Panc1 (cell line): Measurements from ENCODE around the gene MAST4. TPM values are rescaled to one million over a fixed set of nuclear protein-coding genes. Genes with fewer than 3 reads are reported as not detected.
A peak's percentile ranks its signal among the peaks of the same experiment; 100 is the strongest.

Experiments used
- ATAC-seq: fragments of 200-7000 bp; cut with Tn5 transposase; 2 replicates; pipeline ENCODE4 v1.9.1; 2020; ENCODE audit warnings: mild to moderate bottlenecking, moderate library complexity
- BruUV-seq: library from RNA; stranded (reverse); fragments of 400-500 nt; replicated peaks from 2 replicates; lab custom pipeline; 2021; lab: Mats Ljungman, UMichigan
- CTCF ChIA-PET: fragments of 300-600 bp; sonication (Branson Sonifier 250); formaldehyde crosslinking; loops from one replicate; lab custom pipeline; 2022; ENCODE audit warnings: antibody characterized with exemption; lab: Charles Lee
- POLR2A ChIA-PET: fragments of 300-600 bp; sonication (Branson Sonifier 250); formaldehyde crosslinking; loops from one replicate; lab custom pipeline; 2022; ENCODE audit warnings: antibody characterized with exemption; lab: Charles Lee
- DNase-seq: peaks from one replicate; pipeline ENCODE4 v3.0.0-alpha.2; 2010; ENCODE audit warnings: low read depth, low spot score
- H3K27ac ChIP-seq: 2 replicates; pipeline ENCODE4 v1.5.1; 2011; ENCODE audit warnings: mild to moderate bottlenecking, low read length, inconsistent platforms
- H3K27me3 ChIP-seq: fragments of 200-500 bp; sonication (Bioruptor generic); 2 replicates; pipeline ENCODE4 v1.6.0; 2014; ENCODE audit warnings: low read length, inconsistent platforms; ENCODE audit not compliant: control insufficient read depth, insufficient read depth
- H3K36me3 ChIP-seq: fragments of 200-500 bp; sonication (Bioruptor generic); 2 replicates; pipeline ENCODE4 v1.5.1; 2014; ENCODE audit warnings: inconsistent platforms, mild to moderate bottlenecking, low read length, moderate library complexity; ENCODE audit not compliant: control insufficient read depth, insufficient read depth
- H3K4me1 ChIP-seq: 2 replicates; pipeline ENCODE4 v1.5.1; 2011; ENCODE audit warnings: inconsistent platforms, mild to moderate bottlenecking, low read length, moderate library complexity; ENCODE audit not compliant: control insufficient read depth, insufficient read depth
- H3K4me3 ChIP-seq, 2 experiments: 2 replicates each; pipeline ENCODE4 v1.5.1; 2011 to 2012; ENCODE audit warnings: low read depth in 2 of 2, low read length in 2 of 2, mild to moderate bottlenecking in 2 of 2, inconsistent platforms in 1 of 2, moderate library complexity in 1 of 2
- H3K9me3 ChIP-seq: fragments of 200-500 bp; sonication (Bioruptor generic); 2 replicates; pipeline ENCODE4 v1.5.1; 2014; ENCODE audit warnings: low read depth, mild to moderate bottlenecking, inconsistent platforms, low read length, moderate library complexity; ENCODE audit not compliant: control insufficient read depth, insufficient read depth
- CTCF ChIP-seq: fragments of 450-650 bp; IDR thresholded peaks from 2 replicates; pipeline ENCODE4 v1.5.1; 2017; ENCODE audit warnings: mild to moderate bottlenecking
- POLR2AphosphoS5 ChIP-seq: IDR thresholded peaks from 2 replicates; pipeline ENCODE4 v1.6.1; 2012; ENCODE audit warnings: mild to moderate bottlenecking, low read depth, low read length, moderate library complexity
- REST ChIP-seq, 2 experiments: IDR thresholded peaks; 2 replicates each; pipeline ENCODE4 v1.6.1; 2011 to 2012; ENCODE audit warnings: low read depth in 2 of 2, control low read depth in 1 of 2, low read length in 1 of 2, mild to moderate bottlenecking in 1 of 2, moderate library complexity in 1 of 2; ENCODE audit not compliant: insufficient read depth in 1 of 2
- SIN3A ChIP-seq: IDR thresholded peaks from 2 replicates; pipeline ENCODE4 v1.6.1; 2012; ENCODE audit warnings: low read depth, mild to moderate bottlenecking, low read length, moderate library complexity, borderline replicate concordance; ENCODE audit not compliant: insufficient read depth
- TCF7L2 ChIP-seq: IDR thresholded peaks from 2 replicates; pipeline ENCODE4 v1.6.1; 2011; ENCODE audit warnings: mild to moderate bottlenecking, low read depth, low read length, inconsistent platforms
- in situ Hi-C: cut with HindIII; loops from 2 replicates; pipeline ENCODE4 v1.10.0; 2016; ENCODE audit warnings: low sequenced_read_pairs, low pct_unique_long_range_greater_than_20kb
- intact Hi-C: fragments of 100-400 bp; cut with micrococcal nuclease; formaldehyde crosslinking; loops from one replicate; pipeline ENCODE4 v1.10.0; 2022; ENCODE audit not compliant: unreplicated experiment
- total RNA-seq: library from RNA; stranded (reverse); gene quantifications from one replicate; pipeline ENCODE4 v1.2.1, GENCODE V29; 2021; ENCODE audit not compliant: unreplicated experiment

The MAST4 gene
- total RNA-seq, 1 experiment from 2014 or later: 1.8 TPM

GRCh38 chr5:66830636-66831035 is 234.4 kb downstream of the MAST4 start:
- DNase-seq (no peak), ATAC-seq (no peak)
- CTCF ChIA-PET: interaction anchor here (0.6 kb wide), 1 partner anchor 493 kb away, joined by 3 read pairs; no protein-coding TSS in a partner anchor
- TF ChIP-seq REST (IDR thresholded peaks at IDR 0.05; ENCODE audit: insufficient read depth in 1 of 2, low read depth in 2 of 2, low read length in 1 of 2) (no peak), CTCF (peak; percentile 38; the same call in 1 of the 2 replicates), TCF7L2 (no peak), SIN3A (no peak)
- in situ Hi-C loops (no loop called here), intact Hi-C loops (no loop called here)
- POLR2A ChIA-PET: no interaction called here
- H3K27me3 ChIP-seq: peaks cover 12% of the 10 kb centered on the region
- H3K4me1 ChIP-seq: peaks cover 6% of the 10 kb centered on the region; the same call in 1 of the 2 replicates
- no peak overlapping the region for H3K4me3 ChIP-seq
- no peaks in the 10 kb centered on the region for H3K9me3 ChIP-seq
- H3K36me3 ChIP-seq: no peaks in the 10 kb centered on the region
- BruUV-seq: no TSS peak
- H3K27ac ChIP-seq: no peak overlapping the region

- intact Hi-C loops: no loop called here
- CTCF ChIA-PET: interaction anchor here (0.6 kb wide), 1 partner anchor 316 kb away, joined by 8 read pairs; no protein-coding TSS in a partner anchor
- DNase-seq (no peak), ATAC-seq (no peak)
- TF ChIP-seq SIN3A (no peak), POLR2AphosphoS5 (no peak), CTCF (no peak), TCF7L2 (no peak), REST (IDR thresholded peaks at IDR 0.05; ENCODE audit: insufficient read depth in 1 of 2, low read depth in 2 of 2, low read length in 1 of 2) (no peak)
- no TSS peak for BruUV-seq
- H3K27ac ChIP-seq: no peak overlapping the region
- H3K9me3 ChIP-seq: no peaks in the 10 kb centered on the region
- H3K4me1 ChIP-seq: no peaks in the 10 kb centered on the region
- H3K27me3 ChIP-seq: no peaks in the 10 kb centered on the region
- in situ Hi-C loops: no loop called here
- H3K36me3 ChIP-seq: no peaks in the 10 kb centered on the region
- H3K4me3 ChIP-seq: no peak overlapping the region
- POLR2A ChIA-PET: interaction anchor here (0.7 kb wide), 1 partner anchor 50 kb away, joined by 3 read pairs; no protein-coding TSS in a partner anchor
These were observed 243.5 kb downstream of the MAST4 start for GRCh38 chr5:66839636-66840185.
